T-cell (primary cell): ENCODE data around the gene CAMKK2. TPM values are rescaled to one million over a fixed set of nuclear protein-coding genes. Genes with fewer than 3 reads are reported as not detected.
A peak's percentile ranks its signal among the peaks of the same experiment; 100 is the strongest.

Source experiments
- ATAC-seq, 4 experiments: fragments of 200-7000 bp in 3 of 4; fragments of 150-1000 bp in 1 of 4; cut with Tn5 transposase; replicated peaks in 1 of 4; 1 replicate in 3 of 4; 2 replicates in 1 of 4; pipeline ENCODE4 v1.10.0; 2021; ENCODE audit warnings: moderate library complexity in 3 of 4, mild to moderate bottlenecking in 2 of 4, moderate number of reproducible peaks in 1 of 4
- CTCF ChIA-PET, 2 donors: fragments of 300-600 bp; sonication (Branson Sonifier 250); formaldehyde crosslinking; loops; one replicate each; lab custom pipeline; 2022; ENCODE audit warnings: antibody characterized with exemption in 2 of 2; lab: Charles Lee
- POLR2A ChIA-PET, 2 donors: fragments of 300-600 bp; sonication (Branson Sonifier 250); formaldehyde crosslinking; loops; one replicate each; lab custom pipeline; 2022; ENCODE audit warnings: antibody characterized with exemption in 2 of 2; lab: Charles Lee
- DNase-seq, 35 experiments: peaks; one replicate each; pipeline versions ENCODE4 v3.0.0 to v3.0.0-alpha.2; 2013 to 2023
- H3K27ac ChIP-seq: one replicate; pipeline ENCODE4 v1.5.1; 2013; ENCODE audit warnings: low read length
- H3K27me3 ChIP-seq, 2 experiments: replicated peaks in 1 of 2; 1 replicate in 1 of 2; 2 replicates in 1 of 2; pipeline versions ENCODE4 v1.6.1 to v1.7.0; 2013; ENCODE audit warnings: low read length in 1 of 2, mixed read lengths in 1 of 2; ENCODE audit not compliant: control insufficient read depth in 2 of 2, insufficient read depth in 2 of 2; ENCODE audit errors: extremely low read depth in 1 of 2
- H3K36me3 ChIP-seq, 2 donors: 1 replicate in 1 of 2; 2 replicates in 1 of 2; pipeline versions ENCODE4 v1.6.1 to v1.7.0; 2013; ENCODE audit warnings: low read length in 1 of 2; ENCODE audit not compliant: control insufficient read depth in 2 of 2, insufficient read depth in 1 of 2; ENCODE audit errors: extremely low read depth in 1 of 2
- H3K4me1 ChIP-seq, 2 experiments: 1 replicate in 1 of 2; 2 replicates in 1 of 2; pipeline versions ENCODE4 v1.6.1 to v1.7.0; 2013; ENCODE audit warnings: low read length in 2 of 2, mixed read lengths in 1 of 2; ENCODE audit not compliant: insufficient read depth in 2 of 2, control insufficient read depth in 1 of 2; ENCODE audit errors: extremely low read depth in 1 of 2
- H3K4me3 ChIP-seq, 2 donors: 1 replicate in 1 of 2; 2 replicates in 1 of 2; pipeline versions ENCODE4 v1.5.1 to v1.7.0; 2013; ENCODE audit warnings: mild to moderate bottlenecking in 2 of 2, low read length in 1 of 2, moderate library complexity in 1 of 2; ENCODE audit not compliant: control insufficient read depth in 1 of 2; ENCODE audit errors: extremely low read depth in 1 of 2
- H3K9me3 ChIP-seq: 2 replicates; pipeline ENCODE4 v1.7.0; 2013
- H3K27ac Mint-ChIP-seq, 2 donors: one replicate each; pipeline ENCODE4 v1.8.0; 2020 to 2021; ENCODE audit warnings: mild to moderate bottlenecking in 2 of 2, mixed read lengths in 2 of 2
- H3K27me3 Mint-ChIP-seq, 2 donors: one replicate each; pipeline ENCODE4 v1.8.0; 2021 to 2022; ENCODE audit warnings: mixed read lengths in 2 of 2
- H3K36me3 Mint-ChIP-seq: one replicate; pipeline ENCODE4 v1.8.0; 2021; ENCODE audit warnings: mixed read lengths
- H3K4me1 Mint-ChIP-seq, 3 donors: one replicate each; pipeline ENCODE4 v1.8.0; 2020 to 2022; ENCODE audit warnings: mixed read lengths in 3 of 3, mild to moderate bottlenecking in 1 of 3
- H3K4me3 Mint-ChIP-seq, 3 donors: one replicate each; pipeline ENCODE4 v1.8.0; 2020 to 2022; ENCODE audit warnings: mild to moderate bottlenecking in 3 of 3, mixed read lengths in 3 of 3, moderate library complexity in 3 of 3
- H3K9me3 Mint-ChIP-seq, 3 donors: one replicate each; pipeline ENCODE4 v1.8.0; 2020 to 2022; ENCODE audit warnings: mixed read lengths in 3 of 3
- WGBS: methylation state at CpG from one replicate; pipeline ENCODE4 v1.1.5; 2013; ENCODE audit warnings: missing lambda C conversion rate; ENCODE audit not compliant: insufficient coverage; 5-methylcytosine and 5-hydroxymethylcytosine counted together
- total RNA-seq, 35 experiments: library from RNA in 6 of 35; stranded (reverse) in 6 of 35; fragments of 120-200 nt in 1 of 35; gene quantifications; one replicate each; pipeline versions ENCODE4 v1.2.1 to v1.2.4 and lab custom pipeline; 2013 to 2026

The CAMKK2 gene
- total RNA-seq, 5 donors from 2014 or later (not counting 1 experiment from before 2014, with no cell fraction given) = 13.6 to 25.5 (median 19.8) TPM

GRCh38 chr12:121217063-121217462 lies 79.4 kb downstream of the CAMKK2 start:
- ATAC-seq = no peak
- no peak for DNase-seq
- Mint-ChIP-seq H3K4me1 (peaks cover 32 to 35% (median 33%) of the 10 kb centered on the region in 3 donors), H3K36me3 (peaks cover 22% of the 10 kb centered on the region), H3K9me3 (no peaks in the 10 kb centered on the region), H3K27ac (peak overlapping the region in 1 of 2 donors; percentile 48), H3K4me3 (no peak overlapping the region), H3K27me3 (no peaks in the 10 kb centered on the region)
- H3K9me3 ChIP-seq = no peaks in the 10 kb centered on the region
- WGBS = 96% methylated on average over 8 of the region's 8 CpGs
- no peak overlapping the region for H3K4me3 ChIP-seq
- CTCF ChIA-PET = no interaction called here
- no peaks in the 10 kb centered on the region for H3K27me3 ChIP-seq
- peaks cover 9 to 32% of the 10 kb centered on the region in 2 donors for H3K36me3 ChIP-seq
- POLR2A ChIA-PET = interaction anchor here (0.6 to 0.7 kb wide), 2 partner anchors 106 to 527 kb away, joined by 3 to 4 read pairs; no protein-coding TSS in a partner anchor
- H3K4me1 ChIP-seq = peaks cover 0 to 17% of the 10 kb centered on the region in 2 experiments
- no peak overlapping the region for H3K27ac ChIP-seq

DNA sequence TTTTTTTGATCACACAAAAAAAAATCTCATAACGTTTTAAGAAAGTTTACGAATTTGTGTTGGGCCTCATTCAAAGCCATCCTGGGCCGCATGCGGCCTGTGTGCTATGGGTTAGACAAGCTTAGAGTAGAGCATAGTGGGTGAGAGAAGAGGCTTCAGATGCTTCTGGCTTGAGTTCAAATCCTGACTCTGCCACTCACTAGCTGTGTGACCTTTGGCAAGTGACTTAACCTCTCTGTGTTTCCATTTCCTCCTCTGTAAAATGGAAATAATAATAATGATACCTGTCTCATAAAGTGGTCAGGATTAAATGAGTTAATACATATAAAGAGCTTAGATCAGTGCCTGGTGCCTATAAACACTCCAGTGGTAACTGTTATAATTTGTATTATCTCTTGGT lies 80.4 kb downstream of the CAMKK2 start:
- peaks cover 35 to 36% (median 36%) of the 10 kb centered on the region in 3 donors for H3K4me1 Mint-ChIP-seq

GRCh38 chr12:121214855-121215745 lies 81.4 kb downstream of the CAMKK2 start:
- H3K4me3 ChIP-seq = no peak overlapping the region
- H3K27ac Mint-ChIP-seq = peak overlapping the region; percentile 74 to 81
- H3K36me3 ChIP-seq = peaks cover 9 to 32% of the 10 kb centered on the region in 2 donors
- POLR2A ChIA-PET = no interaction called here
- peak overlapping the region in 1 of 3 donors; percentile 6 for H3K4me3 Mint-ChIP-seq
- no peaks in the 10 kb centered on the region for H3K27me3 Mint-ChIP-seq
- H3K36me3 Mint-ChIP-seq = peaks cover 22% of the 10 kb centered on the region
- ATAC-seq (no peak), DNase-seq (no peak)
- H3K27me3 ChIP-seq = no peaks in the 10 kb centered on the region
- H3K27ac ChIP-seq = peak overlapping the region; percentile 20
- WGBS = 94% methylated on average over 6 of the region's 14 CpGs
- peaks cover 0 to 29% of the 10 kb centered on the region in 2 experiments for H3K4me1 ChIP-seq
- no peaks in the 10 kb centered on the region for H3K9me3 ChIP-seq
- no peaks in the 10 kb centered on the region for H3K9me3 Mint-ChIP-seq
- CTCF ChIA-PET = interaction anchor here in 1 of 2 donors (0.6 kb wide), 1 partner anchor 186 kb away, joined by 3 read pairs; no protein-coding TSS in a partner anchor
- H3K4me1 Mint-ChIP-seq = peaks cover 39 to 43% (median 40%) of the 10 kb centered on the region in 3 donors

More for the DNA sequence above, 80.4 kb downstream of the CAMKK2 start:
- Mint-ChIP-seq H3K27ac (peak overlapping the region; percentile 16 to 74), H3K4me3 (no peak overlapping the region), H3K27me3 (no peaks in the 10 kb centered on the region), H3K9me3 (no peaks in the 10 kb centered on the region), H3K36me3 (peaks cover 22% of the 10 kb centered on the region)
- 100% methylated on average over 2 of the region's 4 CpGs for WGBS
- CTCF ChIA-PET = interaction anchor here in 1 of 2 donors (0.6 kb wide), 1 partner anchor 1379 kb away, joined by 4 read pairs; no protein-coding TSS in a partner anchor
- ATAC-seq = no peak
- peaks cover 9 to 32% of the 10 kb centered on the region in 2 donors for H3K36me3 ChIP-seq
- H3K4me1 ChIP-seq = peaks cover 0 to 21% of the 10 kb centered on the region in 2 experiments
- H3K27ac ChIP-seq = no peak overlapping the region
- DNase-seq = no peak
- H3K27me3 ChIP-seq = no peaks in the 10 kb centered on the region
- no peak overlapping the region for H3K4me3 ChIP-seq
- H3K9me3 ChIP-seq = no peaks in the 10 kb centered on the region
- POLR2A ChIA-PET = interaction anchor here (0.6 kb wide), 3 partner anchors 12 to 928 kb away, joined by 4 to 6 read pairs (median 5); no protein-coding TSS in a partner anchor

- Histone ChIP-seq H3K27ac (no peak overlapping the region), H3K36me3 (peaks cover 9 to 32% of the 10 kb centered on the region in 2 donors), H3K9me3 (no peaks in the 10 kb centered on the region), H3K27me3 (no peaks in the 10 kb centered on the region), H3K4me1 (peaks cover 2 to 34% of the 10 kb centered on the region in 2 experiments), H3K4me3 (no peak overlapping the region)
- CTCF ChIA-PET = no interaction called here
- H3K27ac Mint-ChIP-seq = peak overlapping the region; percentile 62 to 81
- peaks cover 18% of the 10 kb centered on the region for H3K36me3 Mint-ChIP-seq
- DNase-seq (no peak), ATAC-seq (no peak)
- no peaks in the 10 kb centered on the region for H3K27me3 Mint-ChIP-seq
- WGBS = 93% methylated on average over 8 of the region's 11 CpGs
- no peaks in the 10 kb centered on the region for H3K9me3 Mint-ChIP-seq
- H3K4me3 Mint-ChIP-seq = peak overlapping the region in 1 of 3 donors; percentile 1
- POLR2A ChIA-PET = interaction anchor here in 1 of 2 donors (0.7 kb wide), 1 partner anchor 1127 kb away, joined by 3 read pairs; no protein-coding TSS in a partner anchor
- H3K4me1 Mint-ChIP-seq = peaks cover 37 to 43% (median 42%) of the 10 kb centered on the region in 3 donors
These were observed 82.2 kb downstream of the CAMKK2 start for GRCh38 chr12:121214166-121214777.

DNA sequence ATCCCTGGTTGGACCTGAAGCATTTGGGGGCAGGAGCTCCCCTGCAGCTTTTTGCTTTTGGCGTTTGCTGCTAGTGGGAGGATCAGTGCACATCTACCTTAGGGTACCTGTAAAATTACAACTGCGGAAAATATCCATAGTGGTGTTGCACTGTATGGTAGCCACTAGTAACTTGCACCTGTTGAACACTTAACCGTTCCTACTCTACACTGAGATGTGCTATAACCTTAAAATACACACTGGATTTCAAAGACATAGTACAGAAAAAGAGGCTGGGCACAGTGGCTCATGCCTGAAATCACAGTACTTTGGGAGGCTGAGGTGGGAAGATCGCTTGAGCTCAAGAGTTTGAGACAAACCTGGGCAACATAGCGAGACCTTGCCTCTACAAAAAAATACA lies 83.6 kb downstream of the CAMKK2 start:
- peaks cover 9% of the 10 kb centered on the region for H3K36me3 Mint-ChIP-seq
- peaks cover 3 to 36% of the 10 kb centered on the region in 2 experiments for H3K4me1 ChIP-seq
- WGBS = 100% methylated on average over 1 of the region's 5 CpGs
- H3K27me3 Mint-ChIP-seq = no peaks in the 10 kb centered on the region
- H3K27me3 ChIP-seq = no peaks in the 10 kb centered on the region
- peaks cover 29 to 46% (median 45%) of the 10 kb centered on the region in 3 donors for H3K4me1 Mint-ChIP-seq
- no peaks in the 10 kb centered on the region for H3K9me3 ChIP-seq
- peaks cover 2 to 22% of the 10 kb centered on the region in 2 donors for H3K36me3 ChIP-seq
- H3K27ac ChIP-seq = no peak overlapping the region
- H3K9me3 Mint-ChIP-seq = no peaks in the 10 kb centered on the region
- no peak overlapping the region for H3K4me3 ChIP-seq
- H3K27ac Mint-ChIP-seq = peak overlapping the region; percentile 46 to 55
- no peak for DNase-seq
- ChIA-PET POLR2A (no interaction called here), CTCF (no interaction called here)
- ATAC-seq = no peak
- H3K4me3 Mint-ChIP-seq = no peak overlapping the region
